CD4-positive, alpha-beta T cell (primary cell): ENCODE data around the gene LCE2A. TPM values are rescaled to one million over a fixed set of nuclear protein-coding genes. Genes with fewer than 3 reads are reported as not detected.

Source experiments
- ATAC-seq: fragments of 200-7000 bp; cut with Tn5 transposase; one replicate; pipeline ENCODE4 v1.10.0; 2022; ENCODE audit warnings: mild to moderate bottlenecking; ENCODE audit not compliant: poor library complexity
- CTCF ChIA-PET: fragments of 350-600 bp; sonication (Branson Sonifier 250); formaldehyde crosslinking; loops from one replicate; lab custom pipeline; 2021; ENCODE audit warnings: antibody characterized with exemption, inconsistent platforms; lab: Charles Lee
- POLR2A ChIA-PET: fragments of 350-600 bp; sonication (Branson Sonifier 250); formaldehyde crosslinking; loops from one replicate; lab custom pipeline; 2021; ENCODE audit warnings: antibody characterized with exemption, inconsistent platforms; lab: Charles Lee
- DNase-seq, 14 experiments: peaks; one replicate each; pipeline ENCODE4 v3.0.0-alpha.2; 2013 to 2020; ENCODE audit warnings: mixed read lengths in 2 of 14
- H3K27ac ChIP-seq, 2 donors: one replicate each; pipeline versions ENCODE4 v1.5.1 to v1.7.0; 2013; ENCODE audit warnings: low read length in 2 of 2, low read depth in 1 of 2, mild to moderate bottlenecking in 1 of 2
- H3K27me3 ChIP-seq, 2 experiments: 1 replicate in 1 of 2; 2 replicates in 1 of 2; pipeline versions ENCODE4 v1.6.1 to v1.7.0; 2013; ENCODE audit warnings: low read length in 2 of 2, control low read depth in 1 of 2, mild to moderate bottlenecking in 1 of 2, moderate library complexity in 1 of 2; ENCODE audit not compliant: insufficient read depth in 2 of 2, control insufficient read depth in 1 of 2
- H3K36me3 ChIP-seq: one replicate; pipeline ENCODE4 v1.6.1; 2013; ENCODE audit warnings: low read length, control low read depth; ENCODE audit not compliant: insufficient read depth
- H3K4me1 ChIP-seq: one replicate; pipeline ENCODE4 v1.6.1; 2013; ENCODE audit warnings: low read length, control low read depth; ENCODE audit not compliant: insufficient read depth
- H3K4me3 ChIP-seq: one replicate; pipeline ENCODE4 v1.5.1; 2013; ENCODE audit warnings: mild to moderate bottlenecking, low read length, moderate library complexity
- H3K9me3 ChIP-seq, 2 experiments: 1 replicate in 1 of 2; 2 replicates in 1 of 2; pipeline versions ENCODE4 v1.6.1 to v1.7.0; 2013; ENCODE audit warnings: low read length in 2 of 2, mild to moderate bottlenecking in 2 of 2, control low read depth in 1 of 2, moderate library complexity in 1 of 2; ENCODE audit not compliant: control insufficient read depth in 1 of 2, insufficient read depth in 1 of 2
- H3K27ac Mint-ChIP-seq: one replicate; pipeline ENCODE4 v1.8.0; 2020; ENCODE audit warnings: mixed read lengths
- H3K27me3 Mint-ChIP-seq: one replicate; pipeline ENCODE4 v1.8.0; 2021; ENCODE audit warnings: mixed read lengths
- H3K36me3 Mint-ChIP-seq: one replicate; pipeline ENCODE4 v1.8.0; 2021; ENCODE audit warnings: low read depth, mixed read lengths
- H3K4me1 Mint-ChIP-seq: one replicate; pipeline ENCODE4 v1.8.0; 2021; ENCODE audit warnings: low read depth, mixed read lengths
- H3K4me3 Mint-ChIP-seq: one replicate; pipeline ENCODE4 v1.8.0; 2020; ENCODE audit warnings: mild to moderate bottlenecking, mixed read lengths
- H3K9me3 Mint-ChIP-seq: one replicate; pipeline ENCODE4 v1.8.0; 2020; ENCODE audit warnings: mixed read lengths
- intact Hi-C, 2 experiments: fragments of 100-400 bp; cut with DNase I in 1 of 2; cut with micrococcal nuclease in 1 of 2; formaldehyde crosslinking; loops; one replicate each; pipeline versions ENCODE4 v1.15.1 to v1.9.0; 2023 to 2025; cut with DNase I, micrococcal nuclease
- total RNA-seq, 174 experiments: library from RNA in 2 of 174; stranded (reverse) in 2 of 174; gene quantifications; one replicate each; pipeline ENCODE4 v1.2.3 and lab custom pipeline; 2021 to 2026
- TF ChIP-seq, protein P1 (sequence below): fragments of 200-600 bp; IDR thresholded peaks from one replicate; pipeline ENCODE4 v1.8.0; 2022; ENCODE audit warnings: antibody characterized with exemption, mild to moderate bottlenecking

The LCE2A gene
- total RNA-seq, 2 experiments from 2014 or later = not detected

GRCh38 chr1:152745289-152745704 lies 47.2 kb downstream of the LCE2A start:
- Histone ChIP-seq H3K4me1 (no peaks in the 10 kb centered on the region), H3K27me3 (peaks cover 6 to 7% of the 10 kb centered on the region in 2 experiments), H3K9me3 (peaks cover 0 to 4% of the 10 kb centered on the region in 2 experiments), H3K4me3 (no peak overlapping the region), H3K27ac (no peak overlapping the region), H3K36me3 (no peaks in the 10 kb centered on the region)
- Mint-ChIP-seq H3K36me3 (no peaks in the 10 kb centered on the region), H3K4me1 (no peaks in the 10 kb centered on the region), H3K27me3 (peaks cover 51% of the 10 kb centered on the region), H3K27ac (no peak overlapping the region), H3K9me3 (no peaks in the 10 kb centered on the region), H3K4me3 (no peak overlapping the region)
- ChIA-PET POLR2A (no interaction called here), CTCF (interaction anchor here (0.6 kb wide), 1 partner anchor 11 kb away, joined by 3 read pairs; no protein-coding TSS in a partner anchor)
- TF ChIP-seq, protein P1, sequence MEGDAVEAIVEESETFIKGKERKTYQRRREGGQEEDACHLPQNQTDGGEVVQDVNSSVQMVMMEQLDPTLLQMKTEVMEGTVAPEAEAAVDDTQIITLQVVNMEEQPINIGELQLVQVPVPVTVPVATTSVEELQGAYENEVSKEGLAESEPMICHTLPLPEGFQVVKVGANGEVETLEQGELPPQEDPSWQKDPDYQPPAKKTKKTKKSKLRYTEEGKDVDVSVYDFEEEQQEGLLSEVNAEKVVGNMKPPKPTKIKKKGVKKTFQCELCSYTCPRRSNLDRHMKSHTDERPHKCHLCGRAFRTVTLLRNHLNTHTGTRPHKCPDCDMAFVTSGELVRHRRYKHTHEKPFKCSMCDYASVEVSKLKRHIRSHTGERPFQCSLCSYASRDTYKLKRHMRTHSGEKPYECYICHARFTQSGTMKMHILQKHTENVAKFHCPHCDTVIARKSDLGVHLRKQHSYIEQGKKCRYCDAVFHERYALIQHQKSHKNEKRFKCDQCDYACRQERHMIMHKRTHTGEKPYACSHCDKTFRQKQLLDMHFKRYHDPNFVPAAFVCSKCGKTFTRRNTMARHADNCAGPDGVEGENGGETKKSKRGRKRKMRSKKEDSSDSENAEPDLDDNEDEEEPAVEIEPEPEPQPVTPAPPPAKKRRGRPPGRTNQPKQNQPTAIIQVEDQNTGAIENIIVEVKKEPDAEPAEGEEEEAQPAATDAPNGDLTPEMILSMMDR = no peak
- no peak for DNase-seq
- ATAC-seq = no peak
- intact Hi-C loops = no loop called here

DNA sequence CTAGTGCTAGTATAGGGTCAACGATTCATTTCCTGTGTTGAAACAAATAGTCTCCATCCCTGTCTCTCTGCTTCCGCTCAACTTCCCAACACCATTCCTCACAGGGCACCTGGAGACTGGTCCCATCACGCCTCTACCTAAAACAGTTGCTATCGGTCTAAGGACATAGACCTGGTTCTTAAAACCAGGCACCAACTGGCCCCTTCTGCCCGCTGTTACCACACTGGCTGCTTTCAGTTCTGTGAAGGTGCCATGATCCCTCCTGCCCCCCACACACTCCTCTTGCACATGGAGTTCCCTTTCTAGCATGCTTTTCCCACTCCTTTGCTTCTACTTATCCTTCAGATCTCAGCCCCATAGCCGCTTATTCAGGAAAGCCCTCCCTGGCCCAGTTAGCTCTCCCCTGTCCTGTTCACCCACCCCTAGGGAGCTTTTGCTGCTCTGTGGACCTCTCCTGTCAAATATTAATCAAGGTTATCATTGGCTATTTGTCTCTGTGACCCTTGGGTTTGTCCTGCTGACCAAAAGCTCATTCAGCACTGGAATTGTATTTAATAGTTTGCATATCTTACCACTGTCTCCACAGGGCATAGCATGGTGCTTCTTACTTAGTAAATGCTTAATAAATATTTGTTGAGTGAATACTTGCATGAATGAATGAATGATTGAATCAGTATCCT lies 47.8 kb downstream of the LCE2A start:
- DNase-seq (no peak), ATAC-seq (no peak)
- H3K27ac ChIP-seq = no peak overlapping the region
- H3K4me3 ChIP-seq = no peak overlapping the region
- H3K4me1 Mint-ChIP-seq = no peaks in the 10 kb centered on the region
- no peak overlapping the region for H3K4me3 Mint-ChIP-seq
- no peaks in the 10 kb centered on the region for H3K36me3 Mint-ChIP-seq
- intact Hi-C loops = no loop called here
- H3K27me3 ChIP-seq = peaks cover 11 to 12% of the 10 kb centered on the region in 2 experiments
- H3K27ac Mint-ChIP-seq = no peak overlapping the region
- no peaks in the 10 kb centered on the region for H3K4me1 ChIP-seq
- ChIA-PET CTCF (no interaction called here), POLR2A (no interaction called here)
- H3K9me3 Mint-ChIP-seq = no peaks in the 10 kb centered on the region
- TF ChIP-seq, protein P1 = no peak
- no peaks in the 10 kb centered on the region for H3K36me3 ChIP-seq
- peaks cover 57% of the 10 kb centered on the region for H3K27me3 Mint-ChIP-seq
- H3K9me3 ChIP-seq = peaks cover 0 to 4% of the 10 kb centered on the region in 2 experiments

DNA sequence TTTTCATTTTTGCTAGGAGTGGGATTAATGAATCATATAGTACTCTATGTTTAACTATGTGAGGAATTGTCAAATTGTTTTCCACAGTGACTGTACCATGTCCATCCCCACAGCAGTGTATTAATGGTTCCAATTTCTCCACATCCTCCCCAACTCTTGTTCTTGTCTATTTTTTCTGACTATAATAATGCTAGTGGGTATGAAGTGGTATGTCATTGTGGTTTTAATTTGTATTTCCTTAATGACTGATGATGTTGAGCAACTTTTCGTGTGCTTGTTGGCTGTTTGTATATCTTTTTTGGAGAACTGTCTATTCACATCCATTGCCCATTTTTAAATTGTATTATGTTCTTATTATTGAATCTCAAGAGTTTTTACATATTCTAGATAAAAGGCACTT lies 49.7 kb downstream of the LCE2A start:
- no peak for ATAC-seq
- no peaks in the 10 kb centered on the region for H3K9me3 Mint-ChIP-seq
- TF ChIP-seq, protein P1 = no peak
- no peak overlapping the region for H3K4me3 Mint-ChIP-seq
- CTCF ChIA-PET = no interaction called here
- POLR2A ChIA-PET = no interaction called here
- H3K36me3 Mint-ChIP-seq = no peaks in the 10 kb centered on the region
- no peaks in the 10 kb centered on the region for H3K4me1 ChIP-seq
- H3K27me3 Mint-ChIP-seq = peaks cover 56% of the 10 kb centered on the region
- H3K27ac ChIP-seq = no peak overlapping the region
- no peaks in the 10 kb centered on the region for H3K4me1 Mint-ChIP-seq
- H3K36me3 ChIP-seq = no peaks in the 10 kb centered on the region
- intact Hi-C loops = no loop called here
- DNase-seq = no peak
- H3K4me3 ChIP-seq = no peak overlapping the region
- peaks cover 0 to 4% of the 10 kb centered on the region in 2 experiments for H3K9me3 ChIP-seq
- no peak overlapping the region for H3K27ac Mint-ChIP-seq
- H3K27me3 ChIP-seq = peaks cover 11 to 14% of the 10 kb centered on the region in 2 experiments

Other genes with a start within 250 kb of the LCE2A start
- gene LCE5A, start 187.5 kb upstream of the LCE2A start, total RNA-seq = not detected
- gene CRCT1, start 183.9 kb upstream of the LCE2A start, total RNA-seq = not detected
- not detected for gene LCE3E, start 131.6 kb upstream of the LCE2A start, total RNA-seq
- not detected for gene LCE3D, start 117.8 kb upstream of the LCE2A start, total RNA-seq
- gene LCE3C, start 98.1 kb upstream of the LCE2A start, total RNA-seq = not detected
- not detected for gene LCE3B, start 84.5 kb upstream of the LCE2A start, total RNA-seq
- gene LCE3A, start 75.2 kb upstream of the LCE2A start, total RNA-seq = not detected
- gene LCE2D, start 35.0 kb upstream of the LCE2A start, total RNA-seq = not detected
- gene LCE2C, start 23.1 kb upstream of the LCE2A start, total RNA-seq = not detected
- gene LCE2B, start 12.2 kb upstream of the LCE2A start, total RNA-seq = not detected
- not detected for gene LCE4A, start 9.8 kb downstream of the LCE2A start, total RNA-seq
- not detected for gene KPRP, start 59.7 kb downstream of the LCE2A start, total RNA-seq
- gene LCE1F, start 76.8 kb downstream of the LCE2A start, total RNA-seq = not detected
- gene LCE1E, start 87.9 kb downstream of the LCE2A start, total RNA-seq = not detected
- gene LCE1D, start 98.4 kb downstream of the LCE2A start, total RNA-seq = not detected
- gene LCE1C, start 108.3 kb downstream of the LCE2A start, total RNA-seq = not detected
- gene LCE1B, start 113.6 kb downstream of the LCE2A start, total RNA-seq = not detected
- not detected for gene LCE1A, start 129.1 kb downstream of the LCE2A start, total RNA-seq
- gene LCE6A, start 144.5 kb downstream of the LCE2A start, total RNA-seq = not detected
- not detected for gene LCE7A, start 161.7 kb downstream of the LCE2A start, total RNA-seq
- gene SMCP, start 180.0 kb downstream of the LCE2A start, total RNA-seq = not detected
- gene IVL, start 210.2 kb downstream of the LCE2A start, total RNA-seq = not detected
- not detected for gene SPRR5, start 248.9 kb downstream of the LCE2A start, total RNA-seq